Endothelial cell of umbilical vein (primary cell): ENCODE data around the gene ASPSCR1. TPM values are rescaled to one million over a fixed set of nuclear protein-coding genes. Genes with fewer than 3 reads are reported as not detected.
A peak's percentile ranks its signal among the peaks of the same experiment; 100 is the strongest.

Experiments
- BruUV-seq: library from RNA; stranded (reverse); fragments of 400-500 nt; replicated peaks from 2 replicates; lab custom pipeline; 2021; lab: Mats Ljungman, UMichigan
- CTCF ChIA-PET: fragments of 300-600, 350-600 bp; sonication (Branson Sonifier 250); formaldehyde crosslinking; loops from one replicate; lab custom pipeline; 2021; ENCODE audit warnings: antibody characterized with exemption, inconsistent platforms; lab: Charles Lee
- POLR2A ChIA-PET: fragments of 300-600, 350-600 bp; sonication (Branson Sonifier 250); formaldehyde crosslinking; loops from one replicate; lab custom pipeline; 2021; ENCODE audit warnings: antibody characterized with exemption, inconsistent platforms; lab: Charles Lee
- DNase-seq: peaks from one replicate; pipeline ENCODE4 v3.0.0-alpha.2; 2011; ENCODE audit warnings: low read depth, low spot score
- FAIRE-seq: peaks from 2 replicates; lab custom pipeline; 2011; peaks lifted over from hg19 to GRCh38; lab: Jason Lieb, UNC
- H2AFZ ChIP-seq: 2 replicates; pipeline ENCODE4 v1.6.0; 2012; ENCODE audit warnings: low read depth, low read length, control low read depth, inconsistent platforms
- H3K27ac ChIP-seq: 2 replicates; pipeline ENCODE4 v1.5.1; 2011; ENCODE audit warnings: low read depth, mild to moderate bottlenecking, control low read depth, low read length, moderate library complexity; ENCODE audit not compliant: insufficient read depth
- H3K27me3 ChIP-seq, 2 experiments: 2 replicates each; pipeline versions ENCODE4 v1.6.0 to v1.6.1; 2011; ENCODE audit warnings: low read length in 2 of 2, mixed read lengths in 1 of 2; ENCODE audit not compliant: control insufficient read depth in 2 of 2, insufficient read depth in 2 of 2
- H3K36me3 ChIP-seq, 2 experiments: 2 replicates in 1 of 2; 3 replicates in 1 of 2; pipeline ENCODE4 v1.5.1; 2011; ENCODE audit warnings: low read length in 2 of 2, mild to moderate bottlenecking in 1 of 2, moderate library complexity in 1 of 2; ENCODE audit not compliant: control insufficient read depth in 2 of 2, insufficient read depth in 2 of 2; ENCODE audit errors: extremely low read depth in 1 of 2
- H3K4me1 ChIP-seq: 3 replicates; pipeline ENCODE4 v1.5.1; 2011; ENCODE audit warnings: mild to moderate bottlenecking, low read length; ENCODE audit not compliant: control insufficient read depth, insufficient read depth; ENCODE audit errors: extremely low read depth
- H3K4me2 ChIP-seq: 2 replicates; pipeline ENCODE4 v1.6.1; 2011; ENCODE audit warnings: low read length, control low read depth, mixed read lengths; ENCODE audit not compliant: insufficient read depth
- H3K4me3 ChIP-seq, 3 experiments: fragments of 200-600 bp in 1 of 3; sonication (generic), shearing (Covaris generic) in 1 of 3; replicated peaks in 1 of 3; 2 replicates each; pipeline ENCODE4 v1.5.1; 2011 to 2016; ENCODE audit warnings: control low read depth in 3 of 3, low read length in 3 of 3, mild to moderate bottlenecking in 2 of 3, inconsistent platforms in 1 of 3, low read depth in 1 of 3, moderate library complexity in 1 of 3; ENCODE audit not compliant: insufficient read depth in 1 of 3
- H3K79me2 ChIP-seq: 2 replicates; pipeline ENCODE4 v1.6.0; 2012; ENCODE audit warnings: low read length, inconsistent platforms; ENCODE audit not compliant: control insufficient read depth, insufficient read depth
- H3K9ac ChIP-seq: replicated peaks from 2 replicates; pipeline ENCODE3; 2011; ENCODE audit warnings: low read length, control low read depth; ENCODE audit not compliant: insufficient read depth; ENCODE audit errors: extremely low read depth
- H3K9me1 ChIP-seq: replicated peaks from 3 replicates; pipeline ENCODE4 v1.6.0; 2011; ENCODE audit warnings: mild to moderate bottlenecking, low read length; ENCODE audit not compliant: control insufficient read depth, insufficient read depth; ENCODE audit errors: extremely low read depth
- H3K9me3 ChIP-seq: replicated peaks from 2 replicates; pipeline ENCODE4 v1.5.1; 2012; ENCODE audit warnings: low read length, inconsistent platforms; ENCODE audit not compliant: control insufficient read depth, insufficient read depth
- H4K20me1 ChIP-seq: replicated peaks from 2 replicates; pipeline ENCODE3; 2011; ENCODE audit warnings: mild to moderate bottlenecking, low read length; ENCODE audit not compliant: control insufficient read depth, insufficient read depth; ENCODE audit errors: extremely low read depth
- FOS ChIP-seq: IDR thresholded peaks from 2 replicates; pipeline ENCODE4 v1.6.1; 2011; ENCODE audit warnings: mild to moderate bottlenecking, low read length, moderate library complexity, borderline replicate concordance; ENCODE audit not compliant: insufficient read depth
- MAX ChIP-seq: IDR thresholded peaks from 2 replicates; pipeline ENCODE4 v1.6.1; 2011; ENCODE audit not compliant: insufficient read depth, insufficient read length
- MYC ChIP-seq: IDR thresholded peaks from one replicate; pipeline ENCODE4 v1.6.1; 2011; ENCODE audit warnings: mild to moderate bottlenecking, low read depth, low read length
- POLR2A ChIP-seq: IDR thresholded peaks from 2 replicates; pipeline ENCODE4 v1.6.1; 2012; ENCODE audit warnings: low read depth, mild to moderate bottlenecking, control low read depth, low read length
- POLR2AphosphoS5 ChIP-seq: IDR thresholded peaks from 2 replicates; pipeline ENCODE4 v1.6.1; 2012; ENCODE audit warnings: low read depth, mild to moderate bottlenecking, control low read depth, low read length, moderate library complexity; ENCODE audit not compliant: insufficient read depth
- dilution Hi-C: fragments of 300-500 bp; cut with MboI; formaldehyde crosslinking; loops from one replicate; pipeline ENCODE4 v1.15.0; 2019; ENCODE audit warnings: low sequenced_read_pairs; ENCODE audit not compliant: extremely low pct_ligation_motif_present
- intact Hi-C: fragments of 100-400 bp; cut with micrococcal nuclease; formaldehyde crosslinking; loops from one replicate; pipeline ENCODE4 v1.10.0; 2022
- polyA plus RNA-seq, 4 experiments: library from polyadenylated mRNA; depleted of rRNA in 3 of 4; stranded (reverse) in 3 of 4; unstranded in 1 of 4; fragments of >200 nt; gene quantifications; 2 replicates each; pipeline versions ENCODE4 v1.2.1 to v1.2.3, GENCODE V29; 2011 to 2012; ENCODE audit warnings: missing spikeins in 1 of 4
- total RNA-seq: library from RNA; stranded (reverse); gene quantifications from 2 replicates; pipeline ENCODE4 v1.2.3, GENCODE V29; 2021
- TF ChIP-seq, protein P1 (sequence below), 2 donors: IDR thresholded peaks; 1 replicate in 1 of 2; 2 replicates in 1 of 2; pipeline ENCODE4 v1.5.1; 2011; ENCODE audit warnings: low read length in 2 of 2, mild to moderate bottlenecking in 2 of 2, moderate library complexity in 2 of 2, control low read depth in 1 of 2, inconsistent platforms in 1 of 2, low read depth in 1 of 2; ENCODE audit not compliant: insufficient read depth in 1 of 2; ENCODE audit errors: extremely low read depth in 1 of 2

Gene ASPSCR1
- total and polyA plus RNA-seq, 2 donors (not counting 3 experiments of a cell fraction or from before 2014, with no cell fraction given), result 24.8 to 36.5 TPM

DNA sequence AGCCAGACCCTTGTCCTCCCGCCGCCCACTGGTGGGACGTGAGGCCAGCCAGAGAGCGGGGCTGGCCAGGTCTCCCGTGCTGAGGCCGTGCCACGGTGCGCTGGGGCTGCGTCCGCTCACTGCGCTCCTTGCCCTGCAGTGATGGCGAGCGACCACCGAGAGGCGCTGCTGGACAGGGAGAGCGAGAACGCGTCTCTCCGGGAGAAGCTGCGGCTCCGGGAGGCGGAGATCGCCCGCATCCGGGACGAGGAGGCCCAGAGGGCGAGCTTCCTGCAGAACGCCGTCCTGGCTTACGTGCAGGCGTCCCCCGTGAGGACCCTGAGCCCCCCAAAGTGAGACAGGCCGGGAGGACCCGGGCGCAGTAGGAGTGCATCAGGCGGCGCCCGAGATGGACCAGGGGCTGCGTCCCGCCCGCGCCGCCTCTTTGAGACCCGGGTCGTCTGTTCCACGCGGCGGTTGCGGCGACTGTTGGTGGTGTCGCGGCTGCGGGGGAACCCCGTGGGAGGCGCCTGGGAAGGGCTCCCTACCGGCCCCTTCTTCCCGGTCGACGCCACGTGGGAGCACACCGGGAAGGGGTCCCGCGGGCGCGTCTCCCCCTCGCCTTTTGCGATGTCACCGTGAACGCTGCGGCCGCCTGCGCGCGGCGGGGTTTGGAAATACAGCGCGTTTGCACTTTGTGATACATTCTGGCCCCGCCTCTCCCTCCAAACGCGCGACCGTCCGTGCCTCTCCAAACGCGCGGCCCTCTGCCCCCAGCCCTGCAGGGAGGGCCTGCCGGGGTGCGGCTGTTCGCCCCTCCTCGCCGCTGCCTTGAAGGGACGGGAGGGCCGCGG lies 53.3 kb downstream of the ASPSCR1 start:
- TF ChIP-seq MYC (no peak), POLR2AphosphoS5 (peak; percentile 41), MAX (no peak), POLR2A (no peak), FOS (no peak)
- TF ChIP-seq, protein P1, sequence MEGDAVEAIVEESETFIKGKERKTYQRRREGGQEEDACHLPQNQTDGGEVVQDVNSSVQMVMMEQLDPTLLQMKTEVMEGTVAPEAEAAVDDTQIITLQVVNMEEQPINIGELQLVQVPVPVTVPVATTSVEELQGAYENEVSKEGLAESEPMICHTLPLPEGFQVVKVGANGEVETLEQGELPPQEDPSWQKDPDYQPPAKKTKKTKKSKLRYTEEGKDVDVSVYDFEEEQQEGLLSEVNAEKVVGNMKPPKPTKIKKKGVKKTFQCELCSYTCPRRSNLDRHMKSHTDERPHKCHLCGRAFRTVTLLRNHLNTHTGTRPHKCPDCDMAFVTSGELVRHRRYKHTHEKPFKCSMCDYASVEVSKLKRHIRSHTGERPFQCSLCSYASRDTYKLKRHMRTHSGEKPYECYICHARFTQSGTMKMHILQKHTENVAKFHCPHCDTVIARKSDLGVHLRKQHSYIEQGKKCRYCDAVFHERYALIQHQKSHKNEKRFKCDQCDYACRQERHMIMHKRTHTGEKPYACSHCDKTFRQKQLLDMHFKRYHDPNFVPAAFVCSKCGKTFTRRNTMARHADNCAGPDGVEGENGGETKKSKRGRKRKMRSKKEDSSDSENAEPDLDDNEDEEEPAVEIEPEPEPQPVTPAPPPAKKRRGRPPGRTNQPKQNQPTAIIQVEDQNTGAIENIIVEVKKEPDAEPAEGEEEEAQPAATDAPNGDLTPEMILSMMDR (IDR thresholded peaks at IDR 0.05; ENCODE audit: extremely low read depth in 1 of 2, insufficient read depth in 1 of 2, low read depth in 1 of 2, low read length in 2 of 2), result peak; percentile 82 to 98
- intact Hi-C loops (loop anchor here (1.0 to 10.0 kb wide), 4 partner anchors 68 to 384 kb away; partner anchors contain the start of genes FASN, HEXD and OGFOD3), dilution Hi-C loops (no loop called here)
- POLR2A ChIA-PET, result no interaction called here
- H3K27me3 ChIP-seq, result no peaks in the 10 kb centered on the region
- FAIRE-seq, result peak; percentile 97
- H3K4me1 ChIP-seq, result peaks cover 10% of the 10 kb centered on the region
- CTCF ChIA-PET, result interaction anchor here (0.5 to 4.2 kb wide), 62 partner anchors 10 to 308 kb away, joined by 3 to 127 read pairs (median 4); partner anchors contain the start of genes CCDC57, CENPX, CSNK1D and FASN
- no peaks in the 10 kb centered on the region for H3K9me1 ChIP-seq
- H3K9me3 ChIP-seq, result no peaks in the 10 kb centered on the region
- H3K79me2 ChIP-seq, result peaks cover 4% of the 10 kb centered on the region
- H3K4me2 ChIP-seq, result peak overlapping the region; percentile 79
- H3K36me3 ChIP-seq, result no peaks in the 10 kb centered on the region
- H3K4me3 ChIP-seq, result peak overlapping the region; percentile 51 to 78 (median 53)
- peak; percentile 81 for DNase-seq
- H4K20me1 ChIP-seq, result no peaks in the 10 kb centered on the region
- no peak overlapping the region for H3K27ac ChIP-seq
- peak overlapping the region; percentile 41 for H3K9ac ChIP-seq
- BruUV-seq, result TSS peak; percentile 36
- peak overlapping the region; percentile 92 for H2AFZ ChIP-seq
